ENCODE measurements around the gene BCAS1.

BCAS1 gene

GRCh38 chr20:54084193-54084592 is 13.8 kb upstream of the BCAS1 start:
- TF ChIP-seq CTCF (IDR thresholded peaks at IDR 0.05; ENCODE audit: low read depth, low read length, missing control alignments): no peak
- DNase-seq (ENCODE audit: extremely low read depth, low read depth): no peak
- no peak overlapping the region for H3K4me3 ChIP-seq (replicated peaks; ENCODE audit: low read depth, low read length)

- no peak for TF ChIP-seq CTCF (IDR thresholded peaks at IDR 0.05; ENCODE audit: low read depth, low read length, missing control alignments)
- no peak overlapping the region for H3K4me3 ChIP-seq (replicated peaks; ENCODE audit: low read depth, low read length)
- DNase-seq (ENCODE audit: extremely low read depth, low read depth): no peak
These were observed 13.1 kb upstream of the BCAS1 start for GRCh38 chr20:54083459-54083858.

- no peak for DNase-seq (ENCODE audit: extremely low read depth, low read depth)
- H3K4me3 ChIP-seq (replicated peaks; ENCODE audit: low read depth, low read length): no peak overlapping the region
- TF ChIP-seq CTCF (IDR thresholded peaks at IDR 0.05; ENCODE audit: low read depth, low read length, missing control alignments): no peak
These were observed 11.7 kb upstream of the BCAS1 start for GRCh38 chr20:54082100-54082499.

GRCh38 chr20:54079652-54080051 is 9.3 kb upstream of the BCAS1 start:
- no peak for DNase-seq (ENCODE audit: extremely low read depth, low read depth)
- no peak overlapping the region for H3K4me3 ChIP-seq (replicated peaks; ENCODE audit: low read depth, low read length)
- TF ChIP-seq CTCF (IDR thresholded peaks at IDR 0.05; ENCODE audit: low read depth, low read length, missing control alignments): no peak

- DNase-seq (ENCODE audit: extremely low read depth, low read depth): no peak
- no peak overlapping the region for H3K4me3 ChIP-seq (replicated peaks; ENCODE audit: low read depth, low read length)
- no peak for TF ChIP-seq CTCF (IDR thresholded peaks at IDR 0.05; ENCODE audit: low read depth, low read length, missing control alignments)
These were observed 8.0 kb upstream of the BCAS1 start for GRCh38 chr20:54078296-54078984.

- H3K4me3 ChIP-seq (replicated peaks; ENCODE audit: low read depth, low read length): no peak overlapping the region
- TF ChIP-seq CTCF (IDR thresholded peaks at IDR 0.05; ENCODE audit: low read depth, low read length, missing control alignments): no peak
- DNase-seq (ENCODE audit: extremely low read depth, low read depth): no peak
These were observed 5.9 kb upstream of the BCAS1 start for GRCh38 chr20:54076259-54076658.

- no peak for TF ChIP-seq CTCF (IDR thresholded peaks at IDR 0.05; ENCODE audit: low read depth, low read length, missing control alignments)
- H3K4me3 ChIP-seq (replicated peaks; ENCODE audit: low read depth, low read length): no peak overlapping the region
- no peak for DNase-seq (ENCODE audit: extremely low read depth, low read depth)
These were observed 4.9 kb upstream of the BCAS1 start for GRCh38 chr20:54075322-54075721.

Measured in HFF-Myc (cell line).